ENCODE results near the gene SLCO3A1. TPM values are rescaled to one million over a fixed set of nuclear protein-coding genes. Genes with fewer than 3 reads are reported as not detected.

Gene SLCO3A1
- total RNA-seq, 2 donors from 2014 or later: 21.4 to 27.3 TPM

- Histone ChIP-seq H3K27me3 (no peaks in the 10 kb centered on the region), H3K9me3 (no peaks in the 10 kb centered on the region), H3K4me3 (no peak overlapping the region), H3K36me3 (no peaks in the 10 kb centered on the region), H3K27ac (no peak overlapping the region), H3K4me1 (peaks cover 0 to 16% of the 10 kb centered on the region in 2 donors)
- no peak for DNase-seq (ENCODE audit: low spot score)
- TF ChIP-seq, protein P1, sequence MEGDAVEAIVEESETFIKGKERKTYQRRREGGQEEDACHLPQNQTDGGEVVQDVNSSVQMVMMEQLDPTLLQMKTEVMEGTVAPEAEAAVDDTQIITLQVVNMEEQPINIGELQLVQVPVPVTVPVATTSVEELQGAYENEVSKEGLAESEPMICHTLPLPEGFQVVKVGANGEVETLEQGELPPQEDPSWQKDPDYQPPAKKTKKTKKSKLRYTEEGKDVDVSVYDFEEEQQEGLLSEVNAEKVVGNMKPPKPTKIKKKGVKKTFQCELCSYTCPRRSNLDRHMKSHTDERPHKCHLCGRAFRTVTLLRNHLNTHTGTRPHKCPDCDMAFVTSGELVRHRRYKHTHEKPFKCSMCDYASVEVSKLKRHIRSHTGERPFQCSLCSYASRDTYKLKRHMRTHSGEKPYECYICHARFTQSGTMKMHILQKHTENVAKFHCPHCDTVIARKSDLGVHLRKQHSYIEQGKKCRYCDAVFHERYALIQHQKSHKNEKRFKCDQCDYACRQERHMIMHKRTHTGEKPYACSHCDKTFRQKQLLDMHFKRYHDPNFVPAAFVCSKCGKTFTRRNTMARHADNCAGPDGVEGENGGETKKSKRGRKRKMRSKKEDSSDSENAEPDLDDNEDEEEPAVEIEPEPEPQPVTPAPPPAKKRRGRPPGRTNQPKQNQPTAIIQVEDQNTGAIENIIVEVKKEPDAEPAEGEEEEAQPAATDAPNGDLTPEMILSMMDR (IDR thresholded peaks at IDR 0.05): no peak
These were observed 143.7 kb downstream of the SLCO3A1 start for GRCh38 chr15:91997163-91997562.

- DNase-seq (ENCODE audit: low spot score): no peak
- H3K9me3 ChIP-seq: no peaks in the 10 kb centered on the region
- no peak overlapping the region for H3K27ac ChIP-seq
- no peak overlapping the region for H3K4me3 ChIP-seq
- TF ChIP-seq, protein P1 (IDR thresholded peaks at IDR 0.05): no peak
- peaks cover 0 to 10% of the 10 kb centered on the region in 2 donors for H3K4me1 ChIP-seq
- no peaks in the 10 kb centered on the region for H3K27me3 ChIP-seq
- no peaks in the 10 kb centered on the region for H3K36me3 ChIP-seq
These were observed 147.2 kb downstream of the SLCO3A1 start for GRCh38 chr15:92000709-92001108.

DNA sequence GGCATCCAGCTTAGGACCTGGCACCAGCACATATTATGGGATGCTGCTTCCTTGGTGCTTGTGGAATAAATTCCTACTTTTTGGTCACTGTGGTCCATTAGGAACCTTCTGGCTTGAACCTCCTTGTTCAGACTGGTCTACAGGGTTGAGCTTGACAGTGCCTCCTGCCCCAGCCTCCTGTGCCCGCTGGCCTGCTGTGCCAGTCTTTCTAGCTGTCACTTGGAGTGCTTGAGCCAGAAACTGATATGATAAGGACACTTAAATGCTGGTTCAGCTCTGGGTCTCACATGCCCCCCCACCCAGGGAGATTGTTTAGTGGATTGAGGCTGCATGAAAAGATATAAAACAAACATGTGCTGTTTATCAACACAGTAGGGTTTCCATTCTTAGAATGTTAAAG lies 147.8 kb downstream of the SLCO3A1 start:
- no peaks in the 10 kb centered on the region for H3K36me3 ChIP-seq
- no peak for DNase-seq (ENCODE audit: low spot score)
- H3K4me1 ChIP-seq: peaks cover 0 to 10% of the 10 kb centered on the region in 2 donors

DNA sequence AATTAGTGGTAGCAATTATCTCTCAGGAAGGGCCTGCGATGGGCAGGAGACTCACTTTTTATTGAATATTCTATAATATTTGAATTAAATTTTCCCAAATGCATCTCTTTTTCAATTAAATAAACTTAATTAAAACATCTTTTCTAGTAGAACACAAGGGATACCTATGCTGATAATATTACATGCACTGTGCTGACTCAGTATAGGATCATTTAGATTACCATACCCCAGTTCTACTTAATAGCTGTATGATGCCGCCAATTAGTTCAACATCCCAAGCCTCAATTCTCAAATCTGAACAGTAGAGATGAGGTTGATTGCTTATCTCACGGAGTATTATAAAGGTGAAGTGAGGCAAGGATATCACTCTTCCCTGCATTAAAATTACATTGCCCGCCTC lies 149.2 kb downstream of the SLCO3A1 start:
- TF ChIP-seq, protein P1 (IDR thresholded peaks at IDR 0.05): no peak
- H3K9me3 ChIP-seq: no peaks in the 10 kb centered on the region
- no peak overlapping the region for H3K27ac ChIP-seq
- H3K4me3 ChIP-seq: no peak overlapping the region
- peaks cover 0 to 10% of the 10 kb centered on the region in 2 donors for H3K4me1 ChIP-seq
- no peak for DNase-seq (ENCODE audit: low spot score)
- no peaks in the 10 kb centered on the region for H3K27me3 ChIP-seq
- H3K36me3 ChIP-seq: no peaks in the 10 kb centered on the region

More for the DNA sequence above, 147.8 kb downstream of the SLCO3A1 start:
- Histone ChIP-seq H3K27me3 (no peaks in the 10 kb centered on the region), H3K9me3 (no peaks in the 10 kb centered on the region), H3K4me3 (no peak overlapping the region), H3K27ac (no peak overlapping the region)
- TF ChIP-seq, protein P1 (IDR thresholded peaks at IDR 0.05): no peak

- DNase-seq (ENCODE audit: low spot score): no peak
- H3K4me1 ChIP-seq: peaks cover 0 to 11% of the 10 kb centered on the region in 2 donors
- TF ChIP-seq, protein P1 (IDR thresholded peaks at IDR 0.05): no peak
- no peaks in the 10 kb centered on the region for H3K27me3 ChIP-seq
- H3K9me3 ChIP-seq: no peaks in the 10 kb centered on the region
- no peak overlapping the region for H3K27ac ChIP-seq
- H3K36me3 ChIP-seq: no peaks in the 10 kb centered on the region
- no peak overlapping the region for H3K4me3 ChIP-seq
These were observed 150.1 kb downstream of the SLCO3A1 start for GRCh38 chr15:92003515-92004067.

GRCh38 chr15:92005154-92005553 lies 151.6 kb downstream of the SLCO3A1 start:
- peaks cover 0 to 23% of the 10 kb centered on the region in 2 donors for H3K4me1 ChIP-seq
- H3K27ac ChIP-seq: no peak overlapping the region
- no peak overlapping the region for H3K4me3 ChIP-seq
- TF ChIP-seq, protein P1 (IDR thresholded peaks at IDR 0.05): no peak
- no peak for DNase-seq (ENCODE audit: low spot score)
- no peaks in the 10 kb centered on the region for H3K36me3 ChIP-seq
- H3K27me3 ChIP-seq: no peaks in the 10 kb centered on the region
- H3K9me3 ChIP-seq: no peaks in the 10 kb centered on the region
